Esophagus muscularis mucosa (tissue), 4 donors: Measurements from ENCODE around the gene WNT3. TPM values are rescaled to one million over a fixed set of nuclear protein-coding genes. Genes with fewer than 3 reads are reported as not detected.

Experiments used
- DNase-seq: peaks from one replicate; pipeline ENCODE4 v3.0.0-alpha.2; 2017; ENCODE audit errors: extremely low spot score
- H3K27ac ChIP-seq, 4 donors: fragments of 200-600 bp; sonication (generic); replicated peaks in 1 of 4; 1 replicate in 3 of 4; 2 replicates in 1 of 4; pipeline ENCODE4 v1.5.1; 2016 to 2019; ENCODE audit warnings: mild to moderate bottlenecking in 1 of 4
- H3K27me3 ChIP-seq, 4 donors: fragments of 200-600 bp; sonication (generic); one replicate each; pipeline versions ENCODE4 v1.5.1 to v1.6.0; 2016 to 2019
- H3K36me3 ChIP-seq, 4 donors: fragments of 200-600 bp; sonication (generic); one replicate each; pipeline ENCODE4 v1.5.1; 2016 to 2019
- H3K4me1 ChIP-seq, 4 donors: fragments of 200-600 bp; sonication (generic); one replicate each; pipeline ENCODE4 v1.5.1; 2016 to 2019
- H3K4me3 ChIP-seq, 4 donors: fragments of 200-600 bp; sonication (generic); 1 replicate in 2 of 4; 2 replicates in 2 of 4; pipeline ENCODE4 v1.5.1; 2016 to 2019; ENCODE audit warnings: mild to moderate bottlenecking in 4 of 4, moderate library complexity in 1 of 4
- H3K9me3 ChIP-seq, 4 donors: fragments of 200-600 bp; sonication (generic); 1 replicate in 3 of 4; 2 replicates in 1 of 4; pipeline ENCODE4 v1.5.1; 2016 to 2019
- CTCF ChIP-seq, 3 experiments: fragments of 200-600 bp in 2 of 3; fragments of 450-650 bp in 1 of 3; sonication (generic) in 2 of 3; IDR thresholded peaks; one replicate each; pipeline ENCODE4 v1.5.1; 2017 to 2019; ENCODE audit warnings: antibody characterized with exemption in 3 of 3, mild to moderate bottlenecking in 2 of 3, moderate library complexity in 1 of 3
- EP300 ChIP-seq: sonication (generic); formaldehyde crosslinking; IDR thresholded peaks from one replicate; pipeline ENCODE4 v1.6.1; 2017; ENCODE audit warnings: antibody characterized with exemption
- POLR2A ChIP-seq: fragments of 450-650 bp; IDR thresholded peaks from one replicate; pipeline ENCODE4 v1.6.1; 2017; ENCODE audit warnings: antibody characterized with exemption, moderate library complexity, mild to moderate bottlenecking, low read depth
- POLR2AphosphoS5 ChIP-seq, 2 donors: sonication (generic); formaldehyde crosslinking; IDR thresholded peaks; one replicate each; pipeline ENCODE4 v1.6.1; 2017; ENCODE audit warnings: antibody characterized with exemption in 2 of 2
- WGBS: methylation state at CpG from one replicate; pipeline ENCODE4 v1.1.5; 2018; 5-methylcytosine and 5-hydroxymethylcytosine counted together
- intact Hi-C: fragments of 100-400 bp; cut with DNase I; formaldehyde crosslinking; loops from one replicate; pipeline ENCODE4 v1.15.1; 2023
- total RNA-seq, 4 donors: library from RNA; depleted of rRNA; stranded (reverse); fragments of >200 nt; gene quantifications; one replicate each; pipeline versions ENCODE4 v1.1.0 to v1.2.1, GENCODE V29; 2016

The WNT3 gene
- total RNA-seq, 4 donors from 2014 or later: under 0.01 to 1.3 (median 1.1) TPM

DNA sequence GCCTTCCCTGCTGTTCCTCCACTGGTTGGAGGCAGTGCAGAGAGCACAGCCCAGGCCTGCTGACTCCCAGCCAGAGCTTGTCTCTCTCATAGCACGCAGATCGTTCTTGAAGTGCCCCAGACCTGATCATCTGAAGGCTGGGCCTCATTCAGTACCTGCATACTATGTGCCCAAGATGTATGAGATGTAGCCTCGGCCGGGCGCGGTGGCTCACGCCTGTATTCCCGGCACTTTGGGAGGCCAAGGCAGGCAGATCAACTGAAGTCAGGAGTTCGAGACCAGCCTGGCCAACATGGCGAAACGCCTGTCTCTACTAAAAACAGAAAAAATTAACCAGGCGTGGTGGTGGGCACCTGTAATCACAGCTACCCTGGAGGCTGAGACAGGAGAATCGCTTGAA is 31.0 kb downstream of the WNT3 start:
- intact Hi-C loops: no loop called here
- TF ChIP-seq CTCF (IDR thresholded peaks at IDR 0.05) (no peak), EP300 (no peak)

GRCh38 chr17:46785696-46786095 is 32.8 kb downstream of the WNT3 start:
- Histone ChIP-seq H3K36me3 (no peaks in the 10 kb centered on the region), H3K27me3 (peaks cover 0 to 14% (median 0%) of the 10 kb centered on the region in 4 donors), H3K4me1 (no peaks in the 10 kb centered on the region), H3K4me3 (no peak overlapping the region), H3K27ac (no peak overlapping the region), H3K9me3 (peaks cover 0 to 9% (median 5%) of the 10 kb centered on the region in 4 donors)
- no peak for TF ChIP-seq CTCF (IDR thresholded peaks at IDR 0.05)
- no peak for TF ChIP-seq EP300
- TF ChIP-seq POLR2A: no peak
- TF ChIP-seq POLR2AphosphoS5 (IDR thresholded peaks at IDR 0.05): no peak
- intact Hi-C loops: no loop called here
- WGBS: 53% methylated on average over 7 of the region's 7 CpGs
- no peak for DNase-seq

More for the DNA sequence above, 31.0 kb downstream of the WNT3 start:
- Histone ChIP-seq H3K36me3 (no peaks in the 10 kb centered on the region), H3K9me3 (peaks cover 0 to 9% (median 5%) of the 10 kb centered on the region in 4 donors), H3K27me3 (peaks cover 0 to 32% (median 0%) of the 10 kb centered on the region in 4 donors), H3K4me1 (no peaks in the 10 kb centered on the region), H3K27ac (no peak overlapping the region), H3K4me3 (no peak overlapping the region)
- no peak for DNase-seq
- WGBS: 94% methylated on average over 13 of the region's 13 CpGs

- no peaks in the 10 kb centered on the region for H3K27me3 ChIP-seq
- no peaks in the 10 kb centered on the region for H3K36me3 ChIP-seq
- no peaks in the 10 kb centered on the region for H3K4me1 ChIP-seq
- no peak overlapping the region for H3K4me3 ChIP-seq
- intact Hi-C loops: no loop called here
- no peaks in the 10 kb centered on the region for H3K9me3 ChIP-seq
- no peak for TF ChIP-seq CTCF (IDR thresholded peaks at IDR 0.05)
- no peak for TF ChIP-seq POLR2AphosphoS5 (IDR thresholded peaks at IDR 0.05)
- TF ChIP-seq EP300: no peak
- TF ChIP-seq POLR2A: no peak
- no peak for DNase-seq
- H3K27ac ChIP-seq: no peak overlapping the region
- WGBS: 49% methylated on average over 3 of the region's 7 CpGs
These were observed 35.4 kb downstream of the WNT3 start for GRCh38 chr17:46783031-46783593.

- WGBS: 75% methylated on average over 9 of the region's 9 CpGs
- intact Hi-C loops: no loop called here
- no peak overlapping the region for H3K4me3 ChIP-seq
- no peak overlapping the region for H3K27ac ChIP-seq
- no peaks in the 10 kb centered on the region for H3K4me1 ChIP-seq
- peaks cover 0 to under 1% (median 0%) of the 10 kb centered on the region in 4 donors for H3K27me3 ChIP-seq
- TF ChIP-seq EP300: no peak
- TF ChIP-seq CTCF (IDR thresholded peaks at IDR 0.05): peak; percentile 11 to 40 (median 33)
- TF ChIP-seq POLR2A: no peak
- no peaks in the 10 kb centered on the region for H3K9me3 ChIP-seq
- no peak for DNase-seq
- no peaks in the 10 kb centered on the region for H3K36me3 ChIP-seq
These were observed 36.1 kb downstream of the WNT3 start for GRCh38 chr17:46782250-46782953.

DNA sequence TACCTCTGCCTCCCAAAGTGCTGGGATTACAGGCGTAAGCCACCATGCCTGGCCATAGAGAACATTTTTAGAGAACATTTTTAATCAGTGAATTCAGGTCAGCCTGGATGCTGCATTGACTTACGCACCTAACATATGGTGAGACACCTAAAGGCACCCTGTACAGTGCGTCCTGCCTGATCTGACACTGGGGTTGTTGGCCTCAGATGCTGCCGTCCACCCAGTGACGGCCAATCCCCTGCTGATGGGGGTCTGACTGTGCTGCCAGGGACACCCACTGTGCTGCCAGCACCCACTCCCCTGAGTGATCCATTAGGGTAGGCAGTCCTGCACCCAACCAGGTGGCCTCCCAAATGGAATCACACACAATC is 38.5 kb downstream of the WNT3 start:
- H3K27ac ChIP-seq: no peak overlapping the region
- H3K4me1 ChIP-seq: no peaks in the 10 kb centered on the region
- WGBS: 100% methylated on average over 2 of the region's 5 CpGs
- DNase-seq: no peak
- TF ChIP-seq POLR2A (no peak), EP300 (no peak), CTCF (IDR thresholded peaks at IDR 0.05) (no peak), POLR2AphosphoS5 (IDR thresholded peaks at IDR 0.05) (no peak)
- no peaks in the 10 kb centered on the region for H3K36me3 ChIP-seq
- intact Hi-C loops: no loop called here
- no peaks in the 10 kb centered on the region for H3K9me3 ChIP-seq
- no peak overlapping the region for H3K4me3 ChIP-seq
- peaks cover 0 to 12% (median 0%) of the 10 kb centered on the region in 4 donors for H3K27me3 ChIP-seq
